GM12878 (cell line): ENCODE measurements around the gene CCL22. TPM values are rescaled to one million over a fixed set of nuclear protein-coding genes. Genes with fewer than 3 reads are reported as not detected.

ENCODE experiments used
- ATF3 ChIP-seq: IDR thresholded peaks from 2 replicates; pipeline ENCODE4 v1.6.1; 2011; ENCODE audit warnings: low read depth, mild to moderate bottlenecking, low read length, moderate library complexity, borderline replicate concordance; ENCODE audit errors: extremely low read depth
- CBX5 ChIP-seq: sonication (generic); IDR thresholded peaks from 2 replicates; pipeline ENCODE4 v1.6.1; 2016; ENCODE audit warnings: low read depth, moderate library complexity, mild to moderate bottlenecking, inconsistent platforms
- CHD2 ChIP-seq: IDR thresholded peaks from 2 replicates; pipeline ENCODE4 v1.6.1; 2011; ENCODE audit warnings: low read depth, low read length, improper control_type of control experiment, borderline replicate concordance
- CREM ChIP-seq: IDR thresholded peaks from 2 replicates; pipeline ENCODE4 v1.6.1; 2014; ENCODE audit warnings: antibody characterized with exemption, low read depth
- DPF2 ChIP-seq: fragments of 450-650 bp; IDR thresholded peaks from 2 replicates; pipeline ENCODE4 v1.6.1; 2017; ENCODE audit warnings: mild to moderate bottlenecking
- E2F4 ChIP-seq: IDR thresholded peaks from 2 replicates; pipeline ENCODE4 v1.6.1; 2012; ENCODE audit warnings: low read depth, low read length, improper control_type of control experiment
- ETV6 ChIP-seq, 2 experiments: fragments of 450-650 bp in 1 of 2; IDR thresholded peaks in 1 of 2; conservative IDR thresholded peaks in 1 of 2; 2 replicates each; pipeline ENCODE4 v1.6.1; 2014; ENCODE audit warnings: antibody characterized with exemption in 1 of 2, borderline replicate concordance in 1 of 2, low read depth in 1 of 2, mild to moderate bottlenecking in 1 of 2, moderate library complexity in 1 of 2
- FOXM1 ChIP-seq: IDR thresholded peaks from 2 replicates; pipeline ENCODE4 v1.6.1; 2012; ENCODE audit warnings: low read depth, mild to moderate bottlenecking, inconsistent platforms, low read length, moderate library complexity
- KLF5 ChIP-seq: fragments of 450-650 bp; IDR thresholded peaks from 2 replicates; pipeline ENCODE4 v1.6.1; 2014; ENCODE audit warnings: mild to moderate bottlenecking; ENCODE audit not compliant: partially characterized antibody
- MLLT1 ChIP-seq: fragments of 450-650 bp; IDR thresholded peaks from 2 replicates; pipeline ENCODE4 v1.6.1; 2016; ENCODE audit warnings: mild to moderate bottlenecking
- MXI1 ChIP-seq: fragments of 150-350 bp; IDR thresholded peaks from 2 replicates; pipeline ENCODE4 v1.6.1; 2011; ENCODE audit warnings: low read depth, mild to moderate bottlenecking, inconsistent platforms, low read length, improper control_type of control experiment
- NFYA ChIP-seq: IDR thresholded peaks from 2 replicates; pipeline ENCODE4 v1.6.1; 2011; ENCODE audit warnings: low read depth, mild to moderate bottlenecking, low read length, improper control_type of control experiment, borderline replicate concordance
- PBX3 ChIP-seq: IDR thresholded peaks from 2 replicates; pipeline ENCODE4 v1.6.1; 2011; ENCODE audit warnings: mild to moderate bottlenecking, low read depth, low read length, moderate library complexity; ENCODE audit not compliant: insufficient replicate concordance
- RAD21 ChIP-seq: IDR thresholded peaks from 2 replicates; pipeline ENCODE4 v1.6.1; 2011; ENCODE audit warnings: mild to moderate bottlenecking, low read depth, low read length, moderate library complexity; ENCODE audit not compliant: insufficient read depth
- RBBP5 ChIP-seq: fragments of 200-600 bp; sonication (generic); conservative IDR thresholded peaks from 2 replicates; pipeline ENCODE4 v1.6.1; 2016
- RCOR1 ChIP-seq: conservative IDR thresholded peaks from 2 replicates; pipeline ENCODE4 v1.6.1; 2012; ENCODE audit warnings: low read depth, low read length, improper control_type of control experiment
- RUNX3 ChIP-seq: IDR thresholded peaks from 2 replicates; pipeline ENCODE4 v1.6.1; 2012; ENCODE audit warnings: low read length, inconsistent platforms
- SPI1 ChIP-seq: IDR thresholded peaks from 2 replicates; pipeline ENCODE4 v1.6.1; 2011; ENCODE audit warnings: low read depth, mild to moderate bottlenecking, low read length, moderate library complexity, borderline replicate concordance; ENCODE audit not compliant: insufficient read depth
- TBL1XR1 ChIP-seq: IDR thresholded peaks from 2 replicates; pipeline ENCODE4 v1.6.1; 2012; ENCODE audit warnings: low read depth, low read length, improper control_type of control experiment
- TCF3 ChIP-seq: IDR thresholded peaks from 2 replicates; pipeline ENCODE4 v1.6.1; 2012; ENCODE audit warnings: low read depth, mild to moderate bottlenecking, low read length, borderline replicate concordance; ENCODE audit not compliant: insufficient read depth
- TCF7 ChIP-seq: IDR thresholded peaks from 2 replicates; pipeline ENCODE4 v1.6.1; 2014; ENCODE audit warnings: antibody characterized with exemption, borderline replicate concordance
- ZBTB33 ChIP-seq: fragments of 450-650 bp; IDR thresholded peaks from 2 replicates; pipeline ENCODE4 v1.6.1; 2017; ENCODE audit warnings: mild to moderate bottlenecking
- ZNF207 ChIP-seq: fragments of 450-650 bp; IDR thresholded peaks from 2 replicates; pipeline ENCODE4 v1.6.1; 2014; ENCODE audit warnings: antibody characterized with exemption, mild to moderate bottlenecking, borderline replicate concordance
- ZZZ3 ChIP-seq: IDR thresholded peaks from 2 replicates; pipeline ENCODE4 v1.6.1; 2011; ENCODE audit warnings: low read depth; ENCODE audit not compliant: control insufficient read depth, insufficient read length
- polyA plus RNA-seq, 11 experiments: library from polyadenylated mRNA; depleted of rRNA in 4 of 11; unstranded in 6 of 11; stranded (reverse) in 5 of 11; fragments of >200 nt; fragmentation: Nextera tagmentation in 4 of 11; fragmentation: Illumina TruSeq in 1 of 11; extraction: Ambion mirVana in 4 of 11; extraction: Trizol in 1 of 11; gene quantifications; 1 replicate in 1 of 11; 2 replicates in 10 of 11; pipeline versions ENCODE4 v1.2.1 to v1.2.3, GENCODE V29; 2011 to 2016; ENCODE audit warnings: inconsistent platforms in 2 of 11, missing spikeins in 2 of 11, low read depth in 1 of 11
- total RNA-seq, 4 experiments: library from RNA; depleted of rRNA in 3 of 4; stranded (reverse); fragments of >200 nt in 3 of 4; fragmentation: Illumina TruSeq in 1 of 4; extraction: Trizol in 1 of 4; gene quantifications; 2 replicates each; pipeline versions ENCODE4 v1.2.1 to v1.2.3, GENCODE V29; 2013 to 2021

CCL22 gene
- total and polyA plus RNA-seq, 10 of the 15 experiments (the other 5 are each of a cell fraction or from before 2014, with no cell fraction given), result 38.0 to 704 (median 349) TPM

GRCh38 chr16:57388359-57389086, 29.9 kb downstream of the CCL22 start (continued):
- TF ChIP-seq MXI1 (peak; percentile 35; the same call in 1 of the 2 replicates), DPF2 (peak; percentile 92), PBX3 (no peak), RCOR1 (no peak), ZBTB33 (no peak), SPI1 (no peak), CHD2 (no peak; the same call in 1 of the 2 replicates), RBBP5 (no peak), MLLT1 (peak; percentile 40; the same call in 1 of the 2 replicates), RAD21 (0 out of 2 replicates have a peak, but pooled peaks have one; percentile 12), NFYA (no peak), KLF5 (no peak), TCF3 (peak; percentile 92), ATF3 (no peak), RUNX3 (peak; percentile 95), TBL1XR1 (0 out of 2 replicates have a peak, but pooled peaks have one; percentile 48), TCF7 (peak; percentile 54), ZNF207 (no peak; the same call in 1 of the 2 replicates), FOXM1 (peak; percentile 98), E2F4 (no peak), ZZZ3 (no peak), CBX5 (no peak), ETV6 (conservative IDR thresholded peaks at IDR 0.05 in 1 of 2, IDR thresholded peaks at IDR 0.05 in 1 of 2; ENCODE audit: borderline replicate concordance in 1 of 2, low read depth in 1 of 2) (peak in 1 of 2 experiments; percentile 81; a peak in 2 of 4 replicates), CREM (peak; percentile 92)
